Mucosa of rectum (tissue), 2 donors: ENCODE measurements around the gene VIPAS39.
"Not testable (repeated sequence)": the region's sequence is repeated elsewhere in the genome, so short reads cannot be mapped to it uniquely, and the experiment has no call there.

Experiments
- H3K27ac ChIP-seq, 2 donors: one replicate each; pipeline ENCODE4 v1.7.0; 2013; ENCODE audit warnings: inconsistent platforms in 2 of 2, low read depth in 2 of 2, low read length in 2 of 2
- H3K27me3 ChIP-seq, 2 donors: one replicate each; pipeline ENCODE4 v1.7.0; 2013; ENCODE audit warnings: low read length in 2 of 2; ENCODE audit not compliant: control insufficient read depth in 2 of 2, insufficient read depth in 2 of 2
- H3K36me3 ChIP-seq, 2 donors: one replicate each; pipeline ENCODE4 v1.7.0; 2013; ENCODE audit warnings: low read length in 2 of 2; ENCODE audit not compliant: control insufficient read depth in 2 of 2, insufficient read depth in 2 of 2
- H3K4me1 ChIP-seq, 2 donors: one replicate each; pipeline ENCODE4 v1.7.0; 2013; ENCODE audit warnings: low read length in 2 of 2, mild to moderate bottlenecking in 1 of 2; ENCODE audit not compliant: control insufficient read depth in 2 of 2, insufficient read depth in 2 of 2
- H3K4me3 ChIP-seq, 2 donors: one replicate each; pipeline ENCODE4 v1.7.0; 2013; ENCODE audit warnings: low read length in 2 of 2
- H3K9ac ChIP-seq, 2 donors: one replicate each; pipeline ENCODE4 v1.7.0; 2013; ENCODE audit warnings: low read length in 2 of 2, low read depth in 1 of 2, mild to moderate bottlenecking in 1 of 2
- H3K9me3 ChIP-seq, 2 donors: one replicate each; pipeline ENCODE4 v1.7.0; 2013; ENCODE audit warnings: low read length in 2 of 2; ENCODE audit not compliant: control insufficient read depth in 2 of 2
- donor health status: healthy.
- donor health status: Normal muscosa, but diverticular disease.

The VIPAS39 gene

DNA sequence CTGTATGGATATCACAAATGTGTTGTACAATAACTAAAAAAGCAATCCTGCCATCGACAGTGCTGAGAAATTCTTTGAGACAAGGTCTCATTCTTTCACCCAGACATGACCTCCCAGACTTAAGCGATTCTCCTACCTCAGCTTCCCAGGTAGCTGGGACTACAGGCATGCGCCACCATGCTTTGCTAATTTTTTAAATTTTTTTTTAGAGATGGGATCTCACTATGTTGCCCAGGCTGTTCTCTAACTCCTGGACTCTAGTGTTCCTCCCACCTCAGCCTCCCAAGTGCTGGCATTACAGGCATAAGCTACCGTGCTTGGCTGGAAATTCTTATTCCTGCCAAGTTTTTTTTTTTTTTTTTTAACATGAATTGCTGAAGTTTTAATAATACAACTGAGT lies 17.5 kb downstream of the VIPAS39 start:
- H3K9me3 ChIP-seq = no peaks in the 10 kb centered on the region
- no peak overlapping the region for H3K27ac ChIP-seq
- H3K36me3 ChIP-seq = peaks cover 61 to 65% of the 10 kb centered on the region in 2 donors
- H3K4me3 ChIP-seq = no peak overlapping the region
- H3K4me1 ChIP-seq = no peaks in the 10 kb centered on the region
- no peak overlapping the region for H3K9ac ChIP-seq
- H3K27me3 ChIP-seq = no peaks in the 10 kb centered on the region

DNA sequence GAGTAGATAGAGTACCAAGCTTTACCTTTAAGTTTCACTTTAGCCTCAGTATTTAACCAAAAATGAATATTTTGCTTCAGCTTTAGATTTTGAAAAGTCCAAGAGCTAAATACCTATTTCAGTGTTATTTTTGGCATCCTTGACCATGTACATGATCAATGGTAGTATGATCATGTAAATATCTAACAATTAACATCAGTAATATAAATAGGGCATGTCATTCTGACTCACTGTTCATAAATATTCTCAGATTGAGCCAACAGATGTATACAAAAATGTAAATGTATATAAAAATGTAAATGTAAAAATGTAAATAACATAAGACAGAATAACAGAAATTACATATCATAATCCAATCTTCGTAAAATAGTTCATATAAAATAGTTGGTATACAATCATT lies 18.8 kb downstream of the VIPAS39 start:
- H3K4me3 ChIP-seq = no peak overlapping the region
- no peaks in the 10 kb centered on the region for H3K27me3 ChIP-seq
- no peaks in the 10 kb centered on the region for H3K9me3 ChIP-seq
- no peaks in the 10 kb centered on the region for H3K4me1 ChIP-seq
- no peak overlapping the region for H3K9ac ChIP-seq
- no peak overlapping the region for H3K27ac ChIP-seq
- peaks cover 62 to 65% of the 10 kb centered on the region in 2 donors for H3K36me3 ChIP-seq

DNA sequence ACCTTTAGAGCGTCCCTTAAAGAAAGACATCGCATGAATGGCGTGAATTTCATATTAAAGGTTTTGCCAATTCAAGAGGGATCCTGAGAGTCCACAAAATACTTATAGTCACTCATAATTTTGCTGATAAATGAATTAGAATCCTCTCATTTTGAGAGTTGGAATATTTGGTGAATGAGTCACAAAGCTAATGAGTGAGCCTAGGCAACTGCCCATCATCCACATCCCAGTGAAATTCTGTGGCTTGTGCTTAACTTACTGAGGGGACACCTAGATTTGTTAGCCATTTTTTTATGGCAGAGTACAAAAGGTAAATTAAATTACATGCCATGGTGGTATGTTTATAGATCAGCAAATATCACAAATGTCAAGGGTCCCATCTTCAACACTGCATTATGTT lies 21.4 kb downstream of the VIPAS39 start:
- Histone ChIP-seq H3K27me3 (no peaks in the 10 kb centered on the region), H3K9me3 (no peaks in the 10 kb centered on the region), H3K4me1 (no peaks in the 10 kb centered on the region), H3K9ac (no peak overlapping the region), H3K36me3 (peaks cover 49 to 53% of the 10 kb centered on the region in 2 donors), H3K27ac (no peak overlapping the region), H3K4me3 (no peak overlapping the region)

DNA sequence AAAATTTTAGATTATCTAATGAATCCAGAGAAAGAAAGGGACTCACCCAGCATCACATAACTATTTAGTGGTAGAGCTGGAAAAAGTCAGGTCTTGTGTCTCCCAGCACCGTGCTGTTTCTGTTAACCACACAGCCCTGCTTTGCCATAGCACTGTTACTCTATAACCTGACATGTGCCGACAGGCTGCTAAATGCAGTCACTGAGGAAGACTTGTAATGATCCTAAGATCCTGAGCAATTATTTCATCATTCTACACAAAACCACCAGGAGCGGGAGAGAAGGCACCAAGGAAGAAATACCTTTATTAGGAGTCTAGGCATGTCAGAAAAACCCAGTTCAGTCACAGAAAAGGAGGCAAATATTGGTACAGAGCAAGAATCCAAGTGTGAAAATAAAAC lies 31.0 kb downstream of the VIPAS39 start:
- no peaks in the 10 kb centered on the region for H3K4me1 ChIP-seq
- H3K36me3 ChIP-seq = peaks cover 65 to 66% of the 10 kb centered on the region in 2 donors
- H3K27me3 ChIP-seq = no peaks in the 10 kb centered on the region
- H3K4me3 ChIP-seq = no peak overlapping the region
- no peak overlapping the region for H3K9ac ChIP-seq
- no peak overlapping the region for H3K27ac ChIP-seq
- no peaks in the 10 kb centered on the region for H3K9me3 ChIP-seq

DNA sequence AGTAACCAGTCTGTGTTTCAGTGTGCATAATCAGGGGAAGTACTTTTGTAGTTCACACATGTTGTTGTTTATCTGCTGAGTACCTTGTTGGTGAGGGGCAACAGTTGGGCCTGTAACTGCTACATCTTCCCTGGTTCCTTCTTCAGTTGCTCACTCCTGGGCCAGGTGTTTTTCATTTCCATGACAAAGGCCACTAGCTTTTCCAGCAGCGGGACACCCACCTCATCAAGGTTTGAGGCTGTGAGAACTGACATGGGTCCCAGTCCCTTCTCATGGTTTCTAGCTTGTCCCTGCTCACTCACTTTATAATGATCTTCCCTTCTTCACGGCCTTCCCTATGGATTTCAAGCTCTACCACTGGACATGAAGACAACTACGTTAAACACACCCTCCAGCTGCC lies 32.5 kb downstream of the VIPAS39 start:
- H3K27ac ChIP-seq = no peak overlapping the region
- no peaks in the 10 kb centered on the region for H3K27me3 ChIP-seq
- no peaks in the 10 kb centered on the region for H3K4me1 ChIP-seq
- H3K9ac ChIP-seq = no peak overlapping the region
- no peak overlapping the region for H3K4me3 ChIP-seq
- peaks cover 0 to under 1% of the 10 kb centered on the region in 2 donors for H3K9me3 ChIP-seq
- H3K36me3 ChIP-seq = peaks cover 63 to 64% of the 10 kb centered on the region in 2 donors

DNA sequence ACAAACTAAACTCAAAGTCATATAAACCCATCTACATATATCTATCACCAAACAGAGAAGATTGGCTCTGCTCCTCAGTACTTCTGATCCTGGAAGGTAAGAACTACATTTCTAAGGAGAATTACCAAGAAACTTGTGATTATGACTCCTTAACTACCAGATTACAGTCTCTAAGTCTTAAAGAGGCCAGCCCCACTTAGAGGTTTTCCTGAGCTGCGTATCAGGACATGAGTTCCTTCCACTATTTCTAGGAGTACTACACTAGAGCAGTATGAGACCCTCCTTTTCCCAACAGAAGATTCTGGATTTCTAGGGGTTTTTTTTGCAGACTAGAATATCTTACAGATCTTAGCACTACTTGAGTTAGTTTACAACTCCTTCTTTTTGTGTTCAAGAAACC lies 34.0 kb downstream of the VIPAS39 start, which contains the start of gene NOXRED1:
NOXRED1 (minus strand) TSS at position 101 of the 400 bp plus-strand sequence. CDS start 634 bp downstream, outside the sequence.
- H3K4me1 ChIP-seq = no peaks in the 10 kb centered on the region
- peaks cover 49 to 50% of the 10 kb centered on the region in 2 donors for H3K36me3 ChIP-seq
- H3K27me3 ChIP-seq = no peaks in the 10 kb centered on the region
- H3K27ac ChIP-seq = no peak within 1 kb of the TSS
- no peak within 1 kb of the TSS for H3K9ac ChIP-seq
- peaks cover 0 to 2% of the 10 kb centered on the region in 2 donors for H3K9me3 ChIP-seq
- H3K4me3 ChIP-seq = no peak within 1 kb of the TSS

DNA sequence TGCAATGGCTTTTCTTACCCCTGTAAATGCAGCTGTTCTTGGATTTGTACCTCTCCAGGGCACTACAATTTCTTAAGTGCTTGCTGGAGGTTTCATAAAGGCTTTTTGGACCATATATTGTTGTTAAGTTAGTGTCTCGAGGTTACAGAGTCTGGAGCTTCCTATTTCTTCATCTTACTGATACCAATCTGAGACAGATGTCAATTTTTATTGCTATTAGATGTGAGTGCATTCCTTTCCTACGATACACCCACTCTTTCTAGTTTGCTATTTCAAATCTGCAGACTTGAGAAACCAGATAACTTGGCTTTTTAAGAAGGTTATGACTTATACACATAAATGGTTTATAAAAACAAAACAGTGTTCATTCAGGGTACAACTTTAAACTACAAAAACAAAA lies 36.2 kb downstream of the VIPAS39 start:
- peaks cover 28 to 29% of the 10 kb centered on the region in 2 donors for H3K36me3 ChIP-seq
- no peak overlapping the region for H3K27ac ChIP-seq
- H3K4me3 ChIP-seq = no peak overlapping the region
- no peak overlapping the region for H3K9ac ChIP-seq
- H3K9me3 ChIP-seq = peaks cover 0 to 2% of the 10 kb centered on the region in 2 donors
- H3K27me3 ChIP-seq = no peaks in the 10 kb centered on the region
- no peaks in the 10 kb centered on the region for H3K4me1 ChIP-seq

DNA sequence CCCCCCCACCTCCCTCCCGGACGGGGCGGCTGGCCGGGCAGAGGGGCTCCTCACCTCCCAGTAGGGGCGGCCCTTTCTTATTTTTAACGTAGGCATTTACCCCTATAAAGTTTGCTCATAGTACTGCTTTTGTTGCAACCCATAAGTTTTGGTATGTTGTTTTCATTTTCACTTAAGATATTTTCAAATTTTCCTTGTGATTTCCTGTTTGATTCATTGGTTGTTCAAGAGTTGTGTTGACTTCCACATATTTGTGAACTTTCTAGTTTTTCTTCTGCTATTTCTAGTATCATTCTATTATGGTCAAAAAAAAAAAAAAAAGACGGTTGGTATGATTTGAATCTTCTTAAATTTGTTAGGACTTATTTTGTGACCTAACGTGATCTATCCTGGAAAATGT lies 40.6 kb downstream of the VIPAS39 start:
- Histone ChIP-seq H3K36me3 (no peaks in the 10 kb centered on the region), H3K27me3 (no peaks in the 10 kb centered on the region), H3K9ac (no peak overlapping the region), H3K4me1 (no peaks in the 10 kb centered on the region), H3K4me3 (no peak overlapping the region), H3K9me3 (peaks cover 0 to 2% of the 10 kb centered on the region in 2 donors), H3K27ac (no peak overlapping the region)

DNA sequence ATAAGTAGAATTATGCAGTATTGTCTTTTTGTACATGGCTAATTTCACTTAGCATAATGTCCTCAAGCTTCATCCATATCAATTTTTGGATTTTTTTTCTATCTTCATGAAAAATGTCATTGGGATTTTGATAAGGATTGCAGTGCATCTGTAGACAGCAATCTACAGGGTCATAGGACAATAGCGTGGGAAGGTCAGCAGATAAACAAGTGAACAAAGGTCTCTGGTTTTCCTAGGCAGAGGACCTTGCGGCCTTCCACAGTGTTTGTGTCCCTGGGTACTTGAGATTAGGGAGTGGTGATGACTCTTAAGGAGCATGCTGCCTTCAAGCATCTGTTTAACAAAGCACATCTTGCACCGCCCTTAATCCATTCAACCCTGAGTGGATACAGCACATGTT lies 41.3 kb downstream of the VIPAS39 start:
- not testable (repeated sequence) for H3K27me3 ChIP-seq, H3K4me1 ChIP-seq, H3K27ac ChIP-seq, H3K9ac ChIP-seq, H3K4me3 ChIP-seq, H3K9me3 ChIP-seq, H3K36me3 ChIP-seq

DNA sequence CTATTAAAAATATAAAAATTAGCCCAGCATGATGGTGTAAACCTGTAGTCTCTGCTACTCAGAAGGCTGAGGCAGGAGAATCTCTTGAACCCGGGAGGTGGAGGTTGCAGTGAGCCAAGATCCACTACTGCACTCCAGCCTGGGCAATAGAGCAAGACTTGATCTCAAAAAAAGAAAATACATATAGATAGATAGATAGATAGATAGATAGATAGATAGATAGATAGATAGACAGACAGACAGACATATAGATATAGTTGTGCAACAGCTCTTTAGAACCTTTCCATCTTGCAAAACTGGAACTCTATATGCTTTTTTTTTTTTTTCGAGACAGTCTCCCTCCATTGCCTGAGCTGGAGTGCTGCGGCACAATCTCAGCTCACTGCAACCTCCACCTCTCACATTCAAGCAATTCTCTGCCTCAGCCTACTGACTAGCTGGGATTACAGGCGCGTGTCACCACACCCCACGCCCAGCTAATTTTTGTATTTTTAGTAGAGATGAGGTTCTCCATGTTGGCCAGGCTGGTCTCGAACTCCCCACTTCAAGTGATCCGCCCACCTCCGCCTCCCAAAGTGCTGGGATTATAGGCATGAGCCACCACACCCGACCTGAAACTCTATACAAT lies 41.9 kb downstream of the VIPAS39 start:
- not testable (repeated sequence) for H3K9me3 ChIP-seq, H3K27ac ChIP-seq, H3K4me3 ChIP-seq, H3K9ac ChIP-seq, H3K27me3 ChIP-seq, H3K4me1 ChIP-seq, H3K36me3 ChIP-seq
